Keratinocyte (primary cell): ENCODE results near the gene RETREG1. TPM values are rescaled to one million over a fixed set of nuclear protein-coding genes. Genes with fewer than 3 reads are reported as not detected.

ENCODE experiments used
- DNase-seq: peaks from one replicate; pipeline ENCODE4 v3.0.0-alpha.2; 2011; ENCODE audit warnings: low read depth, missing footprints, low spot score
- FAIRE-seq: peaks from 2 replicates; lab custom pipeline; 2011; peaks lifted over from hg19 to GRCh38; lab: Jason Lieb, UNC
- H2AFZ ChIP-seq: 2 replicates; pipeline ENCODE4 v1.6.0; 2012; ENCODE audit warnings: low read length, control low read depth, inconsistent platforms; ENCODE audit not compliant: control insufficient read depth
- H3K27ac ChIP-seq: 2 replicates; pipeline ENCODE4 v1.5.1; 2011; ENCODE audit warnings: low read length; ENCODE audit not compliant: control insufficient read depth, insufficient read depth
- H3K27me3 ChIP-seq: 3 replicates; pipeline ENCODE4 v1.6.0; 2011; ENCODE audit warnings: low read length; ENCODE audit not compliant: control insufficient read depth, insufficient read depth; ENCODE audit errors: extremely low read depth
- H3K36me3 ChIP-seq, 2 experiments: 2 replicates in 1 of 2; 3 replicates in 1 of 2; pipeline ENCODE4 v1.5.1; 2011; ENCODE audit warnings: low read length in 2 of 2, mild to moderate bottlenecking in 1 of 2; ENCODE audit not compliant: control insufficient read depth in 2 of 2, insufficient read depth in 2 of 2; ENCODE audit errors: extremely low read depth in 1 of 2
- H3K4me1 ChIP-seq: 3 replicates; pipeline ENCODE4 v1.5.1; 2011; ENCODE audit warnings: low read length; ENCODE audit not compliant: control insufficient read depth, insufficient read depth; ENCODE audit errors: extremely low read depth
- H3K4me2 ChIP-seq: 3 replicates; pipeline ENCODE4 v1.6.0; 2011; ENCODE audit warnings: low read depth, low read length; ENCODE audit not compliant: control insufficient read depth, insufficient read depth; ENCODE audit errors: extremely low read depth
- H3K4me3 ChIP-seq, 3 experiments: fragments of 200-600 bp in 1 of 3; sonication (generic) in 1 of 3; 2 replicates in 2 of 3; 3 replicates in 1 of 3; pipeline ENCODE4 v1.5.1; 2011 to 2016; ENCODE audit warnings: low read length in 3 of 3, mild to moderate bottlenecking in 3 of 3, control low read depth in 2 of 3, inconsistent platforms in 1 of 3, low read depth in 1 of 3, mixed read lengths in 1 of 3, mixed run types in 1 of 3, moderate library complexity in 1 of 3; ENCODE audit not compliant: control insufficient read depth in 2 of 3, insufficient read depth in 2 of 3; ENCODE audit errors: extremely low read depth in 1 of 3
- H3K79me2 ChIP-seq: 2 replicates; pipeline ENCODE4 v1.6.0; 2012; ENCODE audit warnings: low read length; ENCODE audit not compliant: control insufficient read depth, insufficient read depth
- H3K9ac ChIP-seq: 3 replicates; pipeline ENCODE4 v1.6.0; 2011; ENCODE audit warnings: low read length; ENCODE audit not compliant: control insufficient read depth, insufficient read depth; ENCODE audit errors: extremely low read depth
- H3K9me1 ChIP-seq: 3 replicates; pipeline ENCODE4 v1.6.0; 2011; ENCODE audit warnings: low read length; ENCODE audit not compliant: control insufficient read depth, insufficient read depth; ENCODE audit errors: extremely low read depth
- H3K9me3 ChIP-seq: 2 replicates; pipeline ENCODE4 v1.5.1; 2012; ENCODE audit warnings: low read depth, low read length; ENCODE audit not compliant: control insufficient read depth
- H4K20me1 ChIP-seq: 3 replicates; pipeline ENCODE4 v1.6.0; 2011; ENCODE audit warnings: low read length; ENCODE audit not compliant: control insufficient read depth, insufficient read depth; ENCODE audit errors: extremely low read depth
- EZH2 ChIP-seq: IDR thresholded peaks from one replicate; pipeline ENCODE4 v1.6.1; 2012; ENCODE audit warnings: inconsistent platforms, mild to moderate bottlenecking, low read length, moderate library complexity
- dilution Hi-C: fragments of 300-500 bp; cut with MboI; formaldehyde crosslinking; loops from one replicate; pipeline ENCODE4 v1.7.0; 2020; ENCODE audit warnings: low sequenced_read_pairs; ENCODE audit not compliant: extremely low pct_ligation_motif_present
- polyA plus RNA-seq, 5 experiments: library from polyadenylated mRNA; depleted of rRNA in 3 of 5; stranded (reverse) in 3 of 5; stranded (forward) in 1 of 5; unstranded in 1 of 5; fragments of >200 nt; gene quantifications; 1 replicate in 1 of 5; 2 replicates in 3 of 5; 3 replicates in 1 of 5; pipeline versions ENCODE4 v1.2.1 to v1.2.3, GENCODE V29; 2011 to 2012; ENCODE audit warnings: missing spikeins in 2 of 5, low read depth in 1 of 5, low replicate concordance in 1 of 5
- TF ChIP-seq, protein P1 (sequence below), 3 experiments: IDR thresholded peaks in 1 of 3; conservative IDR thresholded peaks in 1 of 3; optimal IDR thresholded peaks in 1 of 3; 2 replicates in 2 of 3; 3 replicates in 1 of 3; pipeline versions ENCODE3 to v1.5.1; 2011; ENCODE audit warnings: low read length in 3 of 3, mild to moderate bottlenecking in 3 of 3, moderate library complexity in 2 of 3, control low read depth in 1 of 3, inconsistent platforms in 1 of 3; ENCODE audit not compliant: insufficient read depth in 2 of 3; ENCODE audit errors: extremely low read depth in 1 of 3

RETREG1 gene
- polyA plus RNA-seq, 1 donor (not counting 4 experiments of a cell fraction or from before 2014, with no cell fraction given) = 7.4 TPM

DNA sequence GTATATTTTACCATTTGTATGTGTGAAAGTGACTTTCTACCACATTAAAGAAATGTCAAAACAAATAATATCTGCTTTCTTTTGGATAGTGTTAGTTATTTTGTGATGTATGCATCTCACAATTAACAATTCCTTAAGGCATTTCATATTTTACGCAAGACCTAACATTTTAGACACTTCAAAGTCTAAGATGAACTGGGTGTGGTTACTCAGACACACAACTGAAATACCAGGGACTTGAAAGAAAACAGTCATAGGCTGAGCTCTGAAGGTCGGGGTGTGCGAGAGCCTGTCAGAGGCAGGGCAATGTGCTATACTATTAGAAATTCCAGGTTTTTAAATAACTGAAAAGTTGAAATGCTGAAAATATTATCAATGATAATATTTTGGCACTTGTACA lies 106.7 kb downstream of the RETREG1 start:
- Histone ChIP-seq H3K27ac (no peak overlapping the region), H4K20me1 (no peaks in the 10 kb centered on the region), H3K9me1 (peaks cover 3% of the 10 kb centered on the region), H3K36me3 (no peaks in the 10 kb centered on the region), H3K4me3 (no peak overlapping the region), H3K79me2 (no peaks in the 10 kb centered on the region), H3K4me2 (no peak overlapping the region), H3K27me3 (no peaks in the 10 kb centered on the region), H3K9ac (no peak overlapping the region), H3K4me1 (peaks cover 19% of the 10 kb centered on the region), H3K9me3 (no peaks in the 10 kb centered on the region), H2AFZ (no peak overlapping the region)
- dilution Hi-C loops = no loop called here
- FAIRE-seq = no peak
- no peak for TF ChIP-seq EZH2
- TF ChIP-seq, protein P1, sequence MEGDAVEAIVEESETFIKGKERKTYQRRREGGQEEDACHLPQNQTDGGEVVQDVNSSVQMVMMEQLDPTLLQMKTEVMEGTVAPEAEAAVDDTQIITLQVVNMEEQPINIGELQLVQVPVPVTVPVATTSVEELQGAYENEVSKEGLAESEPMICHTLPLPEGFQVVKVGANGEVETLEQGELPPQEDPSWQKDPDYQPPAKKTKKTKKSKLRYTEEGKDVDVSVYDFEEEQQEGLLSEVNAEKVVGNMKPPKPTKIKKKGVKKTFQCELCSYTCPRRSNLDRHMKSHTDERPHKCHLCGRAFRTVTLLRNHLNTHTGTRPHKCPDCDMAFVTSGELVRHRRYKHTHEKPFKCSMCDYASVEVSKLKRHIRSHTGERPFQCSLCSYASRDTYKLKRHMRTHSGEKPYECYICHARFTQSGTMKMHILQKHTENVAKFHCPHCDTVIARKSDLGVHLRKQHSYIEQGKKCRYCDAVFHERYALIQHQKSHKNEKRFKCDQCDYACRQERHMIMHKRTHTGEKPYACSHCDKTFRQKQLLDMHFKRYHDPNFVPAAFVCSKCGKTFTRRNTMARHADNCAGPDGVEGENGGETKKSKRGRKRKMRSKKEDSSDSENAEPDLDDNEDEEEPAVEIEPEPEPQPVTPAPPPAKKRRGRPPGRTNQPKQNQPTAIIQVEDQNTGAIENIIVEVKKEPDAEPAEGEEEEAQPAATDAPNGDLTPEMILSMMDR (optimal IDR thresholded peaks at IDR 0.05 in 1 of 3, IDR thresholded peaks at IDR 0.05 in 1 of 3, conservative IDR thresholded peaks at IDR 0.05 in 1 of 3; ENCODE audit: extremely low read depth in 1 of 3, insufficient read depth in 2 of 3, low read length in 3 of 3) = no peak
- DNase-seq = no peak

DNA sequence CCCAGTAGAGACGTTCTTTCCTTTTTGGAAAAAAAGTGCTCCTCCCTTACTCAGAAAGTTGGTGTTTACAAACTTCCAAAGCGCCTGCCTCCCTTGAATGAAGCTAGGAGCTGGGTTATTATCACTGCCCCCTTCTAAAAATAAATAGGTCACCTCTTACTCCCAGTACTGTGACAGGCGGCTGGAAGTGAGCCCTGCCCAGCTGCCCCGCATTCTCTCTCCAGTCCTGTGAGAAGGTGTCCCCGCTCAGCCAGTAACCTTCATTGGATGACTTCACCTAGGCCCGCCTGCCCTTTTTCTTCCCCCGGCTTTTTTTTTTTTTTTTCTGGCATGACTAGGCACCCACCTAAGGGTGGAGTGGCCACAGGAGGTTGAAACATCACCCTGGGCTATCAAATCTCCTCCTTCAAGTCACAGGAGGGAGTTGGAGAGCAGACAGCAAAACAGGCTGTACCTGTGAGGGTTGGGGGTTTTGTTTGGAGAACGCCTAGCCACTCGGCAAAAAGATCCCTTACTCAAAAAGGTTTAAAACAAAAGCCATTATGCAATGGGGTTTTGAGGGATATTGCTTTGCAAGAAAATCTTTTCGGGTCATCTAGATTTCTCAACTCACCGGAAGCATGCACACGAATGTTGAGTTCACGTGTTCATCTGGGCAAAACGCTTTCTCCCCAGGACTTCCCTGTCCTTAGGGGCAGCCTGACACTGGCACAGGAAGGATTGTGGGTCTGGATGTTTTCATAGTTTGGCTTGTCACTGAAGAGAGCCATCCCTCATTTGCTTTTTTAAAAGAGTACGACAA lies 107.9 kb downstream of the RETREG1 start:
- peak overlapping the region; percentile 79 for H3K4me2 ChIP-seq
- dilution Hi-C loops = no loop called here
- H3K79me2 ChIP-seq = no peaks in the 10 kb centered on the region
- H3K36me3 ChIP-seq = no peaks in the 10 kb centered on the region
- DNase-seq = peak; percentile 26
- H3K9me1 ChIP-seq = peaks cover 3% of the 10 kb centered on the region
- H4K20me1 ChIP-seq = no peaks in the 10 kb centered on the region
- H3K27me3 ChIP-seq = no peaks in the 10 kb centered on the region
- peaks cover 19% of the 10 kb centered on the region for H3K4me1 ChIP-seq
- H3K4me3 ChIP-seq = peak overlapping the region; percentile 32 to 48 (median 41)
- FAIRE-seq = peak; percentile 87
- no peak for TF ChIP-seq EZH2
- TF ChIP-seq, protein P1 (optimal IDR thresholded peaks at IDR 0.05 in 1 of 3, IDR thresholded peaks at IDR 0.05 in 1 of 3, conservative IDR thresholded peaks at IDR 0.05 in 1 of 3; ENCODE audit: extremely low read depth in 1 of 3, insufficient read depth in 2 of 3, low read length in 3 of 3) = peak in 1 of 3 experiments; percentile 10
- peak overlapping the region; percentile 65 for H3K27ac ChIP-seq
- peak overlapping the region; percentile 46 for H3K9ac ChIP-seq
- no peaks in the 10 kb centered on the region for H3K9me3 ChIP-seq
- H2AFZ ChIP-seq = peak overlapping the region; percentile 91
